KG1 (cell line): Measurements from ENCODE around the gene FBXL7.
"Not testable (repeated sequence)": the region's sequence is repeated elsewhere in the genome, so short reads cannot be mapped to it uniquely, and the experiment has no call there.

Experiments
- DNase-seq: peaks from one replicate; lab custom pipeline; 2025; lab: John Stamatoyannopoulos, UW

Gene FBXL7

DNA sequence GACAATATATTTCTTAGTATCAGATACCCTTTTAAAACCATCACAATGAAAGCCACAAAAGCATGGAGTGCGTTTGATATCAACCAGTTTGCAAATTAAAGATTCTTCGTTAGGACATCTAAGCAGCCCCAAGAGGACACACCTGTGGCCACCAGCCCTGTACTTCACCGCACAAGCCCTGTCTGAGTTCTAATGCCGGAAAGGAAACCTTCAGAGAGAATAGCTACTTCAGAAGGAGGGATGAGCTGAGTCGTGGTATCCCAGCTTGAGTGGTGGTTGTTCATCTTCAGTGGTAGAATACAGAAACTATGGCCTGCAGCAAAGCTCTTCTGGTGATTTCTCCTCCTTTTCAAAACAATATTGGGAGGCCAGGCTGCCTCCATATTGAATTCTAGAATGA is 319.6 kb downstream of the FBXL7 start:
- no peak for DNase-seq

- DNase-seq: no peak
Observed at GRCh38 chr5:15821506-15821905, 321.5 kb downstream of the FBXL7 start.

- DNase-seq: no peak
Observed at GRCh38 chr5:15823398-15823797, 323.4 kb downstream of the FBXL7 start.

DNA sequence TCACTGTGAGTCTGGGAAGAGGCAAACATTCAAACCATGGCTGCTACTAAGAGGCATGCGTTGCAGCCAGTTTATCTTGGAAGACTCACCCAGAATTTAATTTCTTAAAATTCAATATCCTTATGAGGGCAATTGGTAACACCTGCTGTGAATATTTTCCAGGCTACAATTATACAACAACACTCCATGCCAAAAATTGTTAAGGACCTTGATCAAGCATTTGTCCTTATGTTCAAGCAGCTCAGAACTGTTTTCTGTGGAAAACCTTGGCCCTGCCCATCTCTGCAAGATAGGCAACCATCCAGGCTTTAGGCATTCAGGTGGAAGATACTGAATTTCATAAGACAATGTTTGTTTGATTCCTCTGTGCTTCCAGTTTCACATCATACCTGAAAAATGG is 327.8 kb downstream of the FBXL7 start:
- DNase-seq: no peak

DNA sequence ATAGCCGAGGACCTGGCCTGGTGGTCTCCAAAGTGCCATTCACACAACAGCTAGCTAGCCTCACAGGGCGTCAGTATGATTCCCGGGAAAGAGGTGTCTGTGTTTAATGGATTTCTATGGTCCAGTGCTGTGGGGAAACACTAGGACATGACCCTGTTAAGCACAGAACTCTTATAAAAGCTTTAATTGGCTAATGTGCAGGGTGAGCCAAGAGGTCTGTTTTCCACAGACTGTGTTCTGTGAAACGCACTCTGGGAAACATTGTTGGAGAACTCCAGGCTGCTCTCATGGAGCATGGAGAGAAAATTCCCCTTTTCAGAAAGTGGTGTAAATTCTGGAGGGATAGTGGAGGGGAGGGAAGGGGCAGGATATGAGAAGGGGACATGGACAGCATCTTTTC is 331.4 kb downstream of the FBXL7 start:
- DNase-seq: no peak

DNA sequence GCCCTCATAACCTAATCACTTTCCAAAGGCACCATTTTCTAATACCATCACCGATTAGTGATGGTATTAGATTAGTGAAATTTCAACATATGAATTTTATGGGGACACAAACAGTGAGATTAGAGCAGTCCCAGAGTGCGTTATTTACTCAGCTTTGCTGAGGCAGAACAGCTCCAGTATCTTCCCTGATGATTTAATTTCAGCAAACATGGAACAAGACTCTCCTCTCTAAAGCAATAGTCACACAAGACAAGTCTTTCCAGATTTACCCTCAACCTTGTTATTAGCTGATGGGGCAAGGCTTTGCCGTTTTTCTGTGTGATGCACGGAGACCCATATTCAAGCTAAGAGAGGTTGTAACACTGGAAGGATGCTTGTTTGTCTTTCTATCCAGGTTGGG is 333.4 kb downstream of the FBXL7 start:
- no peak for DNase-seq

DNA sequence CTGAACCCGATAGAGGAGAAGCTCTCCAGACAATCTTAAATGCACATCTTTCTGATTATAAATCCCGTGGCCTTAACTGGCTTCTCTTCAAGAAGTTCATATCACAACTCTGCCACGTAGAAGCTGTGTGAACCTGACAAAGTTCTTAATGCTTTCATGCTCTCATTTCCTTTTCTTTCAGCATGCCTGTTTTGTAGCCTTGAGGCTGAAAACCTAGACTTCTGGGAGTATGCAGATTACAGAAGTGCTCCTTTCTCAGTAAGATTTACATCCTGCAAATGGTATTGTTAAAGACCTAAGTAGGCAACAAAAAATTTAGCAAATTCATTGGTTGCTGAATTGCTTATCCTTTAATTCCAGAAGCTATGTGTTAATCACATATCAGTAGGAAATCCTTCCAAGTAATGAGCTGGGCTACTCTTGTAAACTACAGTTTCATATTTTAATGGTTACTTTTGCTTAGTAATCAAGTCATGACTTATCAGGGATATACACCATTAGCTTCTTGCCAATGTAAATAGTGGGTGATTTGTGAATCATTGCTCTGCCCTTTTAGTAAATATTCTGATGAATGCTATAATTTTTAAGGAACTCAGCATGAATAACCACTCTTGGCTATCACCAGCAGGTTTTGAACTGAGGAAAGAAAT is 334.7 kb downstream of the FBXL7 start:
- DNase-seq: no peak

DNA sequence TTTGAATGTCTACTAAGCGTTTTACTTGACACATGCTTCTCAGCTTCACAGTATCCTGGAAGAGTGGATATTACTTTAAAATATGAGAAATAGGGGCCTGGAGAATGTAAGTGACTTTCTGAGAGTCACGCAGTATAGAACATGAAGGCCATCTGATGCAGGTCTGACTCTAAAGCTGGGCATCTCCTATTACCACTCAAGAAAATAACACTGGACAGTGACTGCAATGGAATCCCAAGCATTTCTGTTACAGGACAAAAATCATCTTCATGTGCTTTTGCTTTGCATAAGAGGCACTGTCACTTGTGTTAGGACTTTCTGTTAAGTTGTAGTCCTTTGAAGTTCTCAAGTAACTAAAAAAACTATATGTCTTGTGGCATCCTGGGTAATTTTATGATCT is 335.5 kb downstream of the FBXL7 start:
- DNase-seq: no peak

DNA sequence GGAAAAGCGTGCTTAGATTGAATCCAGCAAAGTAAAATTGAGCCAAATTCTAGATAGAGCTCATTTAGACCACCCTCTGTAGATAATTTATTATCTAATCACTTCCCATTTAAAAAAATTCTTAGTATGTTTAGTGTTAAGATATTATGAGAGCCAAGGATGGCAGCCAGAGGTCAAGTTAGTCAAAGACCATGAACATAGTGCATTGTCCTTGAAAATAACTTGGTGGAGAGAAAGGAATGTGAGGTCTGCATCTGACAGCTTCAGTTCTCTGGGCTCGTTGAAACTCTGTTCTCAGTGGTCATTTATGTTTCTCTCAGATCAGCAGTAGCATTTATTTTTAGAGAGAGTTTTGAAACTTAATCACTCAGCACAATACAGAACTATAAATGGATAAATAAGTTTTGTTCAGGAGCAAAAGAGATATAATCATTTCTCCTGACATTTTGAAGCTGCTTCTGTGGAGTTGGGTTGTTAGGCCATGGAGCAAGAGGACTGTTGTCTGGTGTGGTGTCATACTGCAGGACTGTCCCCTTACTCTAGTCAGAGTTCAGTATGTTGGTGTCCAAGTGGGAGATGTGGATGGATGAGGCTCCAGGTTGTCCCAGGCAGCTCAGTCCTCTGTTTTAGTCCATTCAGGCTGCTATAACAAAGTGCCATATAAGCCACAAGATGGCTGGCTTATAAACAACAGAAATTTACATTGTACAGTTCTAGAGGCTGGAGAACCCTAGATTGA is 337.7 kb downstream of the FBXL7 start:
- DNase-seq: no peak

DNA sequence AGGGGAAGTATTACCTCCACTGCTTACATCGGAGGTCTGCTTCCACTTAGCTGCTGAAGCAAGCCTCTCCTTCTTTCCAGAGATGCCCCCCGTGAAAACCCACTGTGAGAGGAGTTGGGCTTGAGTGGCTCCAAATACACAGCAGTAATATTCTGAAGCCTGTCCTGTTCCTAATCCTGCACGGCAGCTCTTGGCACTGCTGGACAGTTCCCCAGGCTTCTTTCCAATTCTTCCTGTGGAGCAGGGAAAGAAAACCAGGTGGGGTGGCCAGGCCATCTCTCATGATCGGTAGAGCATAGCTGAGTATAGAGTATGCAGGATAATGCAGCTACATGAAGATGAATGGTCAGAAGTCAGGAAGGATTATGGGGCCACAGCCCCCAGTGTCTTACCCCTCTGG is 344.3 kb downstream of the FBXL7 start:
- DNase-seq: no peak

DNA sequence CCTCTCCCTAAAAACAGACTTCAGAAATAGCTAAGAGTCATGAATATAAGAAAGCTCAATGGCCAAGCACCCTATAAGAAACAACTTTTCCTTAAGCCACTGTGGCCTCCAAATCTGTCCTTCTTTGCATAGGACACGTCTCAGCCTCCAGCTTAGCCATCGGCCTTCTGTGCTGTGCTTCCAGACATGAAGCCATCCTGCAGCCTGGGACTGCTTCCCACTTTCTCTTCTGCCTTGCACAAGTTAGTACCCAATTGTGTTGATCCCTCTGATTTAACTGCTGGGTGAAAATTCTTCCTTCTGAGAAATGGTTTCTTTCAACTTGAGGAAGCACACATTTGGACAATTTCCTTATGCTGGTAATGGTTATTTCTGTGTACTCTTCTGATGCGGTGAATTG is 344.9 kb downstream of the FBXL7 start:
- DNase-seq: no peak

DNA sequence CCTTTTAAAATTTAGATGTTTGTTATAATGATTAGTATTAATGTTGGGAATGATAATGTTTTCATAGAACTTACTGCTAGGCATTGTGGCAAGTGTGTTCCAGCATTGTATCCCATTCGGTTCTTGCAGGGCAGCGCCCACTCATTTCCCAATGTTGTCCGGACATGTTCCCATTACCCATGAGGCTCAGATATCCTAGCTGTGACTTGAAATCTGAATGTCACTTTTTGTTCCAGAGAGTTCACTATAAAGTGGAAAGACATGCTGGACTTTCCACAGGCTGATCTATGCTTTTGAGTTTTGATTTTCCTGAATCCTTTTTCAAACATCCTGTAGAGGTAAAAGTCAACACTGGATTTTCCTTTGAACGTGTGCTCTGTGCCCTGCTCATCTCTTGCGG is 350.6 kb downstream of the FBXL7 start:
- DNase-seq: no peak

DNA sequence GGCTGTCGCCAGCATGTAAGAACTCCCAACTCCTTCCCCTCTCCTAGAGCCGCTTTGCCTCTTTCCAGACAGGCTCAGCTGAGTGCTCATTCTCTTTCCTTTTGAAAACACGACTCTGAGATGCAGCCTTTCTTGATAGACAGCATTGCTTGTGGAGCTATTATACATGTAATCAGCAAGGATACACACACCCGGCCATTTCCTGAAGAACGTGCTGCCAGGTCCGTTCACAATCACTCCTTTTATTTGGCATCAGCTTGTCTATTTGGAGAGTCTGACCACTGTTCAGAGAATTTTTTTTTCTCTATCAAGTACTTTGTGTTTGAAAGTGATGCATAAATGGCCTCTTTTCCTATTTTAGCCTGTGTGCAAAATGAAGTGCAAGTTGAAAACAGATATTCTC is 351.0 kb downstream of the FBXL7 start:
- DNase-seq: no peak

- no peak for DNase-seq
Observed at GRCh38 chr5:15852217-15852616, 352.2 kb downstream of the FBXL7 start.

DNA sequence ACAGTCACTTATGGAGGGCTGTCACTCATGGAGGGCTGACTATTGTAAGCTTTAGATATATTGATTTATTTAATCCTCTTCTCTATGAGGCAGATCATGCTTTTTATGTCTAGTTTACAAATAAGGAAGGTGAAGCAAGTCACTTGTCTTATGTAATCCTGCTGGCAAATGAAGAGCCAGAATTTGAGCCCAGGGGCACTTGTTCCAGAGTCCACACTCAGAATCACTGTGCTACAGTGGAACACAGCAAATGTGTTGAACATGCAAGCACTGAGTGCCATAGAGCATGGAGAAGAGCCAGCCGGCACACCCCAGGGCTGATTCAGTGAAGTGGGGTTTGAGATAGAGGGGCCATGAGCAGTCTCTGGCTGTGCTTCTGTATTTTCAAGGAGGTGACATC is 353.0 kb downstream of the FBXL7 start:
- DNase-seq: no peak

DNA sequence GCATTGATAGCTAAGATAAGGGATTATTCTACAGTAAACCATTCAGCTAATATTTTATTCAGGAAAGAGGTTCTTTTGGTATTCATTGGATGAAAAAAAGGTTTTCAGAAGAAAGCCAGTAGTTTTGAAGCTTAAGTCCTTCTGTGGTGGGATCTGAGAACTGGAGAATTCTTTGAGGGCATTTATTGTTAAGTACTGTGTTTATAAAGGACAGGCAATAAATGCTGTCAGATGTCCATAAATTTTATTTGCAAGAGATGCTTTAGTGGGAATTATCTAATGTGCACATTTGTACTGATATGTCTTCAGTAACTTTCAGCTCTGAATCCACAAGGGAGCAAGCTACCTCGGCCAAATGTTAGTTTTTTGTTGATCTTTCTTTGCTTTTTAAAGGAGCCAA is 358.3 kb downstream of the FBXL7 start:
- no peak for DNase-seq

DNA sequence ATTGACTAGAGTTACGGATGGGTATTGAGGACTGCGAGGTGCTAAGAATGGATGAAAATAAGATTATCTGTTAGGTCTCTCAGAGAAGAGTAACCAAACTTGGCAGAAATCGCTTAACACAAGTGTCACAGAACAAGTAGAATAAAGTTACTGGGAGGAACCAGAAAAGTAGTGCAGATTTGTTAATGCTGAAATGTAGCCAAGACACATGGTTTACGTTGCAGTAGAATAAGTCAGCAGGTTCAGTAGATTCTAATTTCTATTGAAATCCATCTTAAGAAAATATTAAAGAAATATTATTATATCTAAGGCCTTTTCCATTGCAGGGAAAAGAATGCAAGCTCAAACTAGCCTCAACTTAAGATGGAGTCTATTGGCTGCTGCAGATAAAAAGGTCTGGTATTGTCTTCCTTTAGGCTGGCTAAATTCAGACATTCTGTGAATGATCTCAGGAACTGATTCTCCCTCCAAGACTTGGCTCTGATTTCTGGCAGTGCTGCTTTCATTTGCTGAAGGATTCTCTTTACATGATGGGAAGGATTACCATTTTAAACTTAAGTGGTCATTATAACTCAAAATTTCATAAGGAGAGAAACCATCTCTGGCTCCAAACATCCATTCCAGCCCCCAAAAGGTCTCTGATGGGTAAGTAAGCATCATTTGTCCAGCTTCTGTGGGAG is 364.7 kb downstream of the FBXL7 start:
- DNase-seq: no peak

DNA sequence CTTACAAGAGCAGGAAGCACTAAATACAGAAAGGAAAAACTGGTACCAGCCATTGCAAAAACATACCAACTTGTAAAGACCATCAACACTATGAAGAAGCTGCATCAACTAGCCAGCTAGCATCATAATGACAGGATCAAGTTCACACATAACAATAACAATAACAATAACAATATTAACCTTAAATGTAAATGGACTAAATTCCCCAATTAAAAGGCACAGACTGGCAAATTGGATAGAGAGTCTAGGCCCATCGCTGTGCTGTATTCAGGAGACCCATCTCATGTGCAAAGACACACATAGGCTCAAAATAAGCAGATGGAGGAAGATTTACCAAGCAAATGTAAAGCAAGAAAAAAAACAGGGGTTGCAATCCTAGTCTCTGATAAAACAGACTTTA is 372.3 kb downstream of the FBXL7 start:
- DNase-seq: not testable (repeated sequence)

- no peak for DNase-seq
Observed at GRCh38 chr5:15877914-15878313, 377.9 kb downstream of the FBXL7 start.

DNA sequence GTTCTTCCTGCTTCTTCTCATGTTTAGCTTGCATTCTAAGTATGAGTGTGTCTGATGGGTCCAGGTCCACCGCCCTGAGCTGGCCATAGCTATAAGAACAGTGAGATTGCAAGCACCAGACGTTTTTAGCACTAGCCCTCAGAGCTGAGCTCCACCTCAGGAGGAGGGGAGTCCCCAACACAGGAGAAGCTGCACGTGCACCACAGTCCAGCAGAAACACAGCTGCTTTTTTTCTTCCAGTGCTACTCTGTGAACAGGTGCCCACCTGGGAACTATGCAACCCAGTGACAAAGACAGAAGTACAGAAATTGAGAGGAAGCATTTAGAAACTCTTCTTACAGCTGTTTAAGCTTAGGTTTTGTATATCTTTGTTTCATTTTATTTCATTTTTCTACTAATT is 380.2 kb downstream of the FBXL7 start:
- DNase-seq: no peak

- DNase-seq: no peak
Observed at GRCh38 chr5:15885156-15885555, 385.2 kb downstream of the FBXL7 start.

- DNase-seq: no peak
Observed at GRCh38 chr5:15886156-15886555, 386.2 kb downstream of the FBXL7 start.

DNA sequence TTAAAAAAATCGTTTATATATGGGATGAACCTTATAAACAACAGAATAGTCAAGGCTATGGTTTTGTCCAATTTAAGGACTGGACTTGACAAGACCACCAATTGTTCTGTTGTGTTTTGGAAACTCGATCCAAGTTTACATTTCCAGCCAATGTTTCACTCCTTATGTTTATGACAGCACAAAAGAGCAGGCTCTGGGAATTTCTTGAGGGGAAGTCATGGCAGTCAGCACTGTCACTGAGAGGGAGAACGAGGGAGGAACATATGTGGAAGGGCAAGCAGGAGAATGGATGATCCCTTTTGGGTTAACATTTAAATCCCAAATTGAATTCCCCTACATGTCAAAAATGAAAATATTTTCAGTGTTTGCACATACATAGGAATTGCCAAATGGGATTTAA is 387.1 kb downstream of the FBXL7 start:
- DNase-seq: no peak
